CD4-positive, alpha-beta T cell treated with Interleukin-4 for 4 hours (primary cell): ENCODE results near the gene MORC4.
"Not testable (repeated sequence)": the region's sequence is repeated elsewhere in the genome, so short reads cannot be mapped to it uniquely, and the experiment has no call there.

ENCODE experiments used
- DNase-seq: peaks from one replicate; pipeline ENCODE4 v3.0.0-alpha.2; 2020

The MORC4 gene

DNA sequence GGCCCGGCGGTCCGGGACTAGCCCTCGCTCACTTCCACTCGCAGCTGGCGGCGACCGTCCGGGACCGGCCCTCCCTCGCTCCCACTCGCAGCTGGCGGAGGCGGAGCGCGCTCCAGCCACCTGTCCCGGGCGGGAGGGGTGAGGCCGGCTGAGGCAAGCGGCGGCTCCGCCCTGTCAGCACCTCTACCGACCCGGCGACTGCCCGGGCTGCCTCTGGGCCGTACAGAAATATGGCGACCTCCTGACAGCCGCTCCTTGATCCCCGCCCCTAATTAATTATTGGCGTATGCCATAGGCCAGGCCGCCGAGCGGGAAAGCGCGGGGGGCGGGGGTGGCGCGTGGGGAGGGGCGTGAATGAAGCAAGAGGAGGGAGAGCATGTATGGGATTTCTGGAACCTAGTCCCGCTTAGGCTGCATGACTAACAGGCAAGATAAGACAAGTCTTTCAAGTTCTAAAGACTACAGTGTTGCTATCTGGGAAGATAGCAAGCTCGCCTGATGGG is at the start of gene MORC4:
MORC4 (minus strand) TSS at position 200 of the 503 bp plus-strand sequence. CDS start 243 bp downstream, outside the sequence.
- peak; percentile 64 for DNase-seq

DNA sequence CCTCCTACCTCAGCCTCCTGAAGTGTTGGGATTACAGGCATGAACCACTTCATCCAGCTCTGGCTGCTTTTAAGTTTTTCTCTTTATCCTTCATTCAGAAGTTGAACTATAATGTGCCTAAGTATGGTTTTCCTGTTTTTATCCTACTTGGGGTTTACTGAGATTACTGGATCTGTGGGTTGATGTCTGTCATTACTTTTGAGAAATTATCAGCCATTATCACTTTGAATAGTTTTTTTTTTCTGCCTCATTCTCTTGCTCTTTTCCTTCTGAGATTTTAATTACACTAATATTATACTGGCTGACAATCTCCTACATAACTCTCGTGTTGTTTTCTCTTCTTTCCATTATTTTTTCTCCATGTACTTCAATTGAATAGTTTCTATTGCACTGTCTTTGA is 47.6 kb upstream of the MORC4 start:
- no peak for DNase-seq

DNA sequence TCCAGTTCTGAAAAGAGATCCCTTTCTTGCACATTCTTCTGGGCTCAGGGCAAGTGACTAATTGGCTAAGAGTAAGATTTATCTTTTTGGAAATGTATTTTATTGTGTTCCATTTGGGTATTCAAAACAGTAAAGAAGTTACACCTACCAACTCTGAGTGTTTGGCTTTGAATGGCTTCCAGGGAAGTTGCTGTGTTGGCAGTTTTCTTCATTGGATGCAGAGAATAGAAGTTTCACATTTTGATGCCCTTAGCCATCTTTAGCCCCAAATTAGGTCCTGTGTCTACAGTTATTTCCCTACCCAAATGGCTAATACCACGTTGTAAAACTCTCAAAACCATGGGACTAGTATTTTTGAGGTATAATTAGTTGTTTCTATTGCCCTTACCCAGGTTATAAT is 29.7 kb upstream of the MORC4 start:
- DNase-seq: no peak

DNA sequence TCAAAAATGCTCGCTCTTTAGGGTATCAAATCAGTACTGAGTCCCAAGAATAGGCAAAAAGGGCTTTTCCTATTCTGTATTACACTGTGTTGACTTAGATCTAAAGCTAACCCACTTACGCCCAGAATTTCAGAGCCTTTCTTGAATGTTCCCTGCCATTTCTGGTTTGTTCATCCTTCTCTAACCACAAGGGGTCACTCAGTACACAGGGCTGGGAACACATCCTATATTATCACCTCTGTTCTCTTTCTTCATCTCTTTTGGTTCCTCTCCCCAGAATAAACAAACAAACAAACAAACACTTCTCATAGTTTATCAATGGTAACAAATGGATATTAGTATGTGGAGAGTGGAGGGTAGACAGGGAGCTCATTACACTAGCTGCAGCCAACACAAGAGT is 25.5 kb upstream of the MORC4 start:
- DNase-seq: no peak

DNA sequence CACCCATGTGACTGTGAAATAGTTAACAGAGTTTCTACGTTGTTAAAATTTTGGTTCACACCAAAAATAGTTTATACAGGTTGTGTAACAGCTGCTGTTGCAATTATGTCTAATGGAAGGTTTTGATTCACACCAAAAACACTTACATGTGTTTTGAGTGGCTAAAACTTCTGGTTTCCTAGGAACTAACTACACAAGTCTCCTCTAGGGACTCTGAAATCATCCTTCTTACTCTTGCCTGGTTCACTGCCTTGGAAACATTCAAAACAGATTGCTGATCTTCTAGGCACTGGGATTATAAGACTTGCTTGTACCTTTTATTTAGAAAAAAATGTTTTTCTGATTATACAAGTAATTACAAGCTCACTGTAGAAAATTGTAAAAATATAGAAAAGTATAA is 14.9 kb upstream of the MORC4 start:
- DNase-seq: no peak

DNA sequence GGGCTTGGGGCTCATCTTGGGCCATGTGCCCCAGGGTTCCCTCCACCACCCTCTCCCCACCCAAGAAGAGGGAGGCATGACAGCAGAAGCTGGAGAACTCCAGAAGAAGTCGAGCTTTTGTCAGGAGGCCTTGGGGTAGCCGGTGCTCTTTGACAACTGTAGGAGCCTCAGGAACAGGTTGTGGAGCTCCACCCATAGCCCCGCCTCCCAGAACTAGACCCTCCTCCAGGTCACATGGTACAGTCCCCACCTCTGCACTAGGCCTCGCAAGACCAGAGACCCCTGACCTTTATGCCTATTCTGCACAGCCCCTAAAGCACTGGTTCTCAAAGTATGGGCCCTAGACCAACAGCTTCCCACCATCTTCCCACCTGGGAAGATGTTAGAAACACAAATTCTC is 8.0 kb upstream of the MORC4 start:
- DNase-seq: no peak

DNA sequence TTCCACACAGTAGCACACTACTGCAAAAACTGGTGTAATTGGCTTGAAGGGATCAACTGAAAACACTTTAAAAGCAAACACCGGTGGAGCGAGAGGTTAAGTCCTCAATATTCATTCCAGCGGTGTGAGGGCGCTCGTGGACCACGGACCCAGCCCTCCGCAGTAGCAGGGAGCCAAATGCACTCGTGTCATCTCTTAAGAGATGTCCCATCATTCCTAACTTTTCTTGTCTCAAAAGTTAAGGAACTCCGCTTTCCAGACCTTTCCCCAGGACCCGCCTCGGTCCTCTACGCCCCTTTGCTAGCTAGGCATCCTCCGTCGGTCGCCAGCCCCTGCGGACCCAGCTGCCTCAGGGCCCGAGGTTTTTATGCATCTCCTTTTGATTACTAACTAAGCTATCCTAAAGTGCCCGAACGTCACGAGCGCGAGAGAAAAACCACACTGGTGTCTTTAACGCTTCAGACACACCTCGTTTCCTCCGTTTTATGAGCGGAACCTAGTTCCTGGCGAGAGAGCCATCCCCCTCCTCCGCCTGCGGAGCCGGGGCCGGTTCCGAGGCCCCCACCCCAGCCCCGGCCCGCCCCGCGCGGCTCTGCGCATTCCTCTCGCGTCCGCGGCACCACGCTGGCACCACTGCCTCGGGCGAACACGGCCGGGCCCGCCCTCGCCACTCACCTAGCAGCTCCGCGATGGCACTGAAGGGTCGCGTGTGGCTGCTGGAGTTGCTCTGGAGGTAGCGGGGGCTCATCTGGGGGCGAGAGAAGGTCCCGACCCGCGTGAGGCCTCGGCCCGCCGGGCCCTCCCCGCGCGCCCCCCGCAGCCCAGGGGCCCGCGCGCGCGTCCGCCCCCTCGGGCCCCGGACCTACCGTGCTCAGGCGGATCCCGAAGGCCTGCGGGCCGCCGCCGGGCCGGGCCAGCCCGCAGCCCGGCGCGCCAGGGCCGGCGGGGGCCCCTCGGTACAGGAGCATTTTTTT is 723 bp downstream of the MORC4 start:
- peak; percentile 39 for DNase-seq

DNA sequence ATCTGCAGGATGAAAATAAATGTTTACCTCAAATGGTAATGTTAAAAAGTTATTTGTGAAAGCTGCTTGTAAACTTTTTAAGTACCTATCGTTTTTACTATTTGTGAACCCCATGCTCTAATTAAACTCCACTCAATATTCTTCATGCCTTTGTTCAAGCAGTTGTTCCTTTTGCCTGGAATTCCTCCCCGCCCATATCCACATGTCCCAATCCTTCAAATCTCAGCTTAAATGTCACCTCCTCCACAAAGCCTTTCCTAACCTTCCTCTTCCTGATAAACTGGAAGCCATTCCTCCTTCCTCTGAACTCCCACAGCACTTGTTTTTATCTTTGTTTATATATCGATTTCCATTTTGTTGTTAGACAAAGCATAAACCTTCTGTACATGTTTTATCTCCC is 2.4 kb downstream of the MORC4 start:
- DNase-seq: no peak

DNA sequence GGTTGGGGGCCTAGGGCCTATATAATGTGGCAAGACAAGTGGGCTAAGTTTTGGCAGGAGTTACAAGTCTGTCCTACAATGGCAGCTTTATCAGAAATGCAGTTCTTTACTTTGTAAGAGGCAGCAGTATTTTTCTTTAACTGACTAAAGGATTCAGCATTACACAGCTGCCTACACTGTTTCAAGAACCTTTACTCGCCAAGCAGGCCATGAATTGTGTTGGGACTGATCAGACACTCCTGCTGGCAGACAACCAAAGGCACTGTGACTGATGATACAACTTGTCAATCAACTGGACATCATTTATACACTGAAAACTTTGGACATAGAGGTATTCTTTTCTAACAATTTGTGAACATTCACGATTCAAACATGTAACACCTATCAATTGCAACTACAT is 4.3 kb downstream of the MORC4 start:
- no peak for DNase-seq

DNA sequence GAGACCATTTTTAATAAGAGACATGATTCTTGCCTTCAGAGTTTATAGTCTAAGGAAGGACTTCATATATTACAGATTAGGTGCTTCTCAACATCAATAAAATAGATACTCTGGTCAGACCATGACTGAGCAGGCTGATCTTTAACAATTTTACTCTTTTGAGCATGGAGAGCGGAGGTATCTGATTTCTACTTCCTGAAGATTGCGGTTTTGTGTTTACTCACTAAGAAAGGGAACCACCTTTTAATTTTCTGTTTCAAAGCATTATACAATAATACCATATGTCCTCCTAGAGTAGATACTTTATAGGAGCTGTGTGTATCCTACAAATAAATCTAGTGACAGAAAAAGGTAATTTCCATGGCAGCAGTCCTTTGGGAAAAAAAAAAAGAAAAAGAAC is 12.5 kb downstream of the MORC4 start:
- peak; percentile 10 for DNase-seq

DNA sequence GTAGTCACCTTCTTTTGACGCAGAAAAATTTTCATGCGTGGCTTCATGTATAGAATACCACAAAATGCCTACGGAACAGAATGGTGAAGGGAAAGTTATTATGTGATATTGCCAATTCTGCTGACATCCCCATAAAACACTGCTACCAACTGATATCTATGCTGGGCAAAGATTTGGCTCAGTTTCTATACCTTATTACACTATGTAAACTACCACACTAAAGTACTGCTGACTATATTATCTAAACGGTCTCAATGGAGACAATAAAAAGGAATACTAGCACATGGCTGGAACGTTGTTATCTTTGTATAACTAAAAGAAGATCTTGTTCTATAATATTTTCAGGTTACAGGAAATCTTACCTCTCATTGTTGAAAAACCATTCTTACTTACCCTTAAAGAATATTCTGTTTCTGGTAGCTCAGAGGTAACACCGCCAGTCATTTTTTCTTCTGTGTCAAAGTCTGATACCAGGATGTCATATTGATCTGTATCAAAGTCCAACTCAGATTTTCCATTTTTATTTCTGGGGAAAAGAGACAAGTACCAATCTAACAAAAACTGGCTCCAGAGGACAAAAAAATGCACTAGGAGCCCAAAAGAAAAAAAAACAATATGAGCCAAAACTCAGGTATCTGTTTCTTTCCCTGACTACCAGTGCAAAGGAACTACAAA is 18.9 kb downstream of the MORC4 start:
- no peak for DNase-seq

DNA sequence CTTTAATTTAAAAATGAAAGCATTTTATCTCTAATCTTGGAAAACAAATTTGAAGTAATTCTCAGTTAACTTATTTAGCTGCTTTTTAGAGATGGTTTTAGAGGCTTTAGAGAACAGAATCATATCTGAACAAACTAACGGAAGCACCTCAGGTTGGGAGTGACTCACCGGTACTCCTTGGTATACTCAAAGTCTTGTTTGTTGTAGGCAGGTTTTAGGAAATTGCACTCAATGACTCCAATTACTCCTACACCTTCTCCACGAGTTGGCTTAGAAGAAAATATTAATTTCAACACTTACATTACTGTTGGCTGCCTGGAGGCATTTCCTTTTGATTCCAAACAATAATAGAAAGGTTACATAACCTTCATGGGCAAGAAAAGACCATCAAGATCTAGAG is 23.6 kb downstream of the MORC4 start:
- no peak for DNase-seq

DNA sequence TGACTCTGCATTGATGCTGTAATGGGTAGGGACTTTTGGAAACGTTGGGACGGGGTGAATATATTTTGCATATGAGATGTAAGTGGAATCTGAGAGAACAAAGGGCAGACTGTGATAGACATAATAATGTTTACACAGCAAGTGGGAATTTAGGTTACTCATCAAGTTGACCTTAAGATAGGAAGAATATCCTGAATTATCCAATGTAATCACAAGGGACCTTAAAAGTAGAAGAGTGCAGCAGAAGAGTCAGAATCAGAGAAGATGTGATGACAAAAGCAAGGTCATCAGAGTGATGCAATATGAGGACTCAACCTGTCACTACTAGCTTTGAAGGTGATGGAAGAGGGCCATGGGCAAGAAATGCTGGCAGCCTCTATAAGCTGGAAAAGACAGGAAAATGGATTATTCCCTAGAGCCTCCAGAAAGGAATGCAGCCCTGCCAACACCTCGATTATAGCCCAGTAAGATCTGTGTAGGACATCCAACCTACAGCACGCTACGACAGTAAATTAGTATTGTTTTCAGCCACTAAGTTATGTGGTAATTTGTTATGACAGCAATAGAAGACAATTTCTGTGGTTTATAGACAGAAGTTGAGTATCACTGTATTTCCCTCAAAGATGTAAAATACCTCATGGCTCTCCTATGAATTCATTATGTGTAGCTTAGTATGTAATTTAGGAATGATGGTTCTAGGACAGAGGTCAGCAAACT is 26.4 kb downstream of the MORC4 start:
- no peak for DNase-seq

DNA sequence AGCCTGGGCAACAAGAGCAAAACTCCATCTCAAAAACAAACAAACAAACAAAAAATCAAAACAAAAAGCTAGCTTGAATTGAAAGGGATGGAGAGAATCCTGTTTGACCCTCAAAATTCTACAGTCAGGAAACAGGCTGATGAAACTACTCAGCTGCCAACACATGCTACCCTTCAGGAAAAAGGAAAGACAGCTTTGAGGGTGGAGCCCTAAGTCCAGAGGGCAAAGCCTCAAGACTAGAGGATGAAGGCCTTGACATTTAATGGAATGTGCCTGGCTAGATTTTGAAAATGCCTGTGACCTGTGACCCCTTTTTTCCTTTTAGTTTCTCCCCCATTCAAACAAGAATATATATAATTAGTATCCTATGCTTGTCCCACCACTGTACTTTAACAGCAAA is 27.1 kb downstream of the MORC4 start:
- DNase-seq: no peak

DNA sequence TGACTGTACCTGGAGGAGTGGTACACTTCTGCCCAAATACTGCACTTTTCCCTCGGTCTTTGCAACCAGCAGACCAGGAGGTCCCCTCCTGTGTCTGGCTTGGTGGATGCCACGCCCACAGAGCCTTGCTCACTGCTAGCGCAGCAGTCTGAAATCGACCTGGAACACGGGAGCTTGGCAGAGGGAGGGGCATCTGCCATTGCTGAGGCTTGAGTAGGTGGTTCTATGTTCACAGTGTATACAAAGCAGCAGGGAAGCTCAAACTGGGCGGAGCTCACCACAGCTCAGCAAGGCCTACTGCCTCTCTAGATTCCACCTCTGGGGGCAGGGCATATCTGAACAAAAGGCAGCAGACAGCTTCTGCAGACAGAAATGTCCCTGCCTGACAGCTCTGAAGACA is 33.5 kb downstream of the MORC4 start:
- not testable (repeated sequence) for DNase-seq

DNA sequence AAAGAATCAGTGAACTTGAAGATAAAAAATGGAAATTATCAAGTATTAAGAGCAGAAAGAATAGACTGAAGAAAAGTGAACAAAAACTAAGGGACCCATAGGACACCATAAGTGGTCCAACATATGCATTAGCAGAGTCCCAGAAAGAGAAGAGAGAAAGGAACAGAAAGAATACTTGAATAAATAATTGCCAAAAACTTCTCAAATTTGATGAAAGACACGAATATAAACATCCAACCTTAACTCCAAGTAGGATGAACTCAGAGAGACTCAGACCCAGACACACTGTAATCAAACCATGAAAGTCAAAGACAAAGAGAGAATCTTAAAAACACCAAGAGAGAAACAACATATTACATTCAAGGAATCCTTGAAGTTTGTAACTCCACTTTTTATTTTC is 35.7 kb downstream of the MORC4 start:
- DNase-seq: no peak

DNA sequence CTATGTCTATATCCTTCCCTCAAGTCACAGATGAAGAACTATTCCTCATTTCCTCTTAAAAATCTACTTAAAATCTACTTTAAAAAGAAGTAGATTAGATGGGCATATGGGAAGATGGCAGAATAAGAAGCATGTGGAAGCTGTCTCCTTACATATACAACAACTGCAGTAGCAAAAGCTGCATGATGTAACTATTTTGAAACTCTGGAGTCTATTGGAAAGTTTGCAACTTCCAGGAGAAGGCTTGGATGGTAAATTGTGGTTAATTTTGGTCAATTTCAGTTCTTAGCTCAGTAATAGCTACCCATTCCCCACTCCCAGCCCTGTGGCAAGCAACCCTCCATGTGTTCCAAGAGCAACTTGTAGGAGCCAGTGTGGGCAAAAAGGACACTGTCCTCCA is 36.9 kb downstream of the MORC4 start:
- DNase-seq: no peak

DNA sequence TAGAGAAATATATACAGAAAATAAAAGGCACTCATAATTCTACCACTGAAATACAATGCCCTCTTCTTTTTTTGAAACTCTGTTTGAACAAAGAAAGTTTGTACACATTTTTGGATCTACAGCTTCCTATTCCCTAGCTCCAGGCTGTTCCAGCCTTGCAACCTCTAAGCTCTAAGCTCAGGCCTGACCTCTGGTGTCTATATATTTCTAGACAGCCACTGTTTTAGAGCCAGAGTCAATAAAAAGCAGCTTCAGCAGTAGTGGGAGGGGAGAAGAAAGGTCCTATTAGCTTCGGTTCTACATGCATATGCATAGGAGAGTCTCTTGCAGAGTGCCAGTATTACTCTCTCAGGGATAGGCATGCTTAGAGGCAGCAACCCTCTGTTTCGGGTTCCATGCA is 40.1 kb downstream of the MORC4 start:
- DNase-seq: no peak

DNA sequence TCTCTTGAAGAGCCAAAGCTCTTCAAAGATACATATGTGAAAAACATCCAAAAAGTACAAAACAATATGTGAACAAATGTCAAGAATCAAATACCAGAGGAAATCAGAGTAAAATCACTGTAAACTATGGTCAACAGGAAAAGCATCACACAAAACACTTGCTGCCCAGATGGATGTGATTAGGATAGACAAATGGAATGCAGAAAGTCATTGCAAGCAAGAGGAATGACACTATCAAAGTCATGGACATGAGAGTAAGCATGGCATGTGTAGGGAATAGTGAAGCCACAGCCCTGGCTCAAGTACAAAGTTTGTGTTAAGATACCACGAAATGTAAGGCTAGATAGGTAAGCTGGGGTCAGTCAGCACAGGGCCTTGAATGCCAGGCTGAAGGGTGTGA is 42.2 kb downstream of the MORC4 start:
- no peak for DNase-seq

DNA sequence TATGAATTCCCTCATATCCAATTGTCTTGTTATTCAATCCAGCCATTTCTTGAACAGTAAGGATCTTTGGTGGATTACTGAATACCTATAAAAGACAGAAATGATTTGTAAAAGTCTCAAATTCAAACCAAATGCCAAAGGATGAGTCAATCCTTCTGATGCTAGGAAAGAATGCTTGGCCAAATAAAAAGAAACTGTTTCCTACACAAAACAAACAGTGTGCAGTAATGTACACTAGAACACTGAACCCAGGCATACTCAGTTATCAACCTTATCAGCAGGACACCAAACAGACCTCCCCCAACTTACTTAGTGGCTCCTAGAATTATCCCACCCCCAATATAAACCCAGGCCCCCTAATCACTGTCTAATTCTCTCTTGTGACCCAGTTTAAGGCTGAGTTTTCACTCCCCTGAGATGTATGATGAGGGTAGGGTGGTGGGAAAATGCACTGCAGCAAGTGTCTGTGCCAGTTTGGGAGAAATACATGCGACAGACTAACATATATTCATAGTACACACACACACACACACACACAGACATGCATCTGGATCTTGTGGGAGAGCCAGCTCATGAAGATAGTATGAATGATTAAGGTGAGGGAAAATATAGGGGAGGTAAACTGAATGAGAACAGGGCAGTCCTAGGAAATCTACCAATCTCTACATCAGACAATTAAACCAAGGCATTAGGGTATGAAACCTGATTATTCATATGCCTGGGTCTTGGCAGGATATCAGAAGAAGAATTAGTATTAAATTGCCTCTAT is 44.8 kb downstream of the MORC4 start:
- no peak for DNase-seq

DNA sequence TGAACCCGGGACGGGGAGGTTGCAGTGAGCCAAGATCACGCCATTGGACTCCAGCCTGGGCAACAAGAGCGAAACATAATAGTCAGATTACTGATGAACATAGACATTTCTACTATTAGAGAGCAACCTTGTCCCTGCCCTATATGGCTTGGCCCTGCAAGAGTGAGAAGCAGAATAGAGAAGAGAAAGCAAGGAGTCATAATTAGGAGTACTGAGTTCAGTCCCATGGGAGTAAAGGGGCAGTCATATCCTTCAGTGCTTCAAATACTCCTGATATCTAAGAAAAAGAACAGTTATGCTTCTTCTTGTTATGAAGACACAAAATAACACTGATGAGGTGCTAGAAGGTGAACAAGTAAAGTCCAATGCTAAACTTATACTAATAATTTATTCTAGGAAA is 46.0 kb downstream of the MORC4 start:
- DNase-seq: no peak

DNA sequence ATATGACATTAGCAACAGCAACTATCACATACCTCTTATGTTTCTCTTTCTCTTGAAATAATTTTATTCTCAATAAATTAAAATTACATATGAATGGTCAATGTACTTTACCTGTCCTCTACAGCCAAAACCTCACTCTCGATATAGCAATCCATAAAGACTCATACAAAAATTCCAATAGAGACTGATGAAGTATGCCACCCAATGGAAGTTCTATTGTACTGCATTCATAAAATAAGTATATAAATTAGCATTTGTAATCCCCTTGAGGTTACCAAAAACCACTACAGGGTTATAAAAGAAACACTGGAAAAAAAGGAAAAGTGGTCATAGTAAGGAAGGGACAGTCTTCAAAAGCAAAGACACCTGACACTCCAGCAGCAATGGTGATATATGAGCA is 47.0 kb downstream of the MORC4 start:
- no peak for DNase-seq

DNA sequence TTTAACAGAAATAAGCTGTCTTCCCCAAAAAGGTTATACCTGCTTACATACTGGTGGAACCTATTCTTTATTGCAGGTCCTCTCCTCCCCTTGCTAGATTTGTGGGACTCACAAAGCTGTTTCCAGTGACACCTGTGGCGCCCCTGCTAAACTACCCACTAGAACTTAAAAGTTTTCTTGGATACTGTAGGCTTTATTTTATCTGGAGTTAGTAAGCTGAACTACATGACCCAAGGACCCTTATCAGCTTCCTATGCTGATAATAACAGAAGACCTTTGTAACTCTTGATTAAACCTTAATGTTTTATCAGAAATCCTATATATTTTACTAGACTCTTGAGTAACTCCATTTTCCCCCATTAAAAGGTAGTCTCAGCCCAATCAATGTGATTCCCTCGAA is 47.5 kb downstream of the MORC4 start:
- DNase-seq: no peak
